ENCODE measurements around the gene AATF.

The AATF gene

GRCh38 chr17:36979565-36979941, 30.8 kb downstream of the AATF start:
- no peak for DNase-seq (ENCODE audit: low read depth)

GRCh38 chr17:36980280-36980761, 31.6 kb downstream of the AATF start:
- no peak for DNase-seq (ENCODE audit: low read depth)

GRCh38 chr17:36983618-36984017, 34.9 kb downstream of the AATF start:
- DNase-seq (ENCODE audit: low read depth), result no peak

GRCh38 chr17:36989173-36989572, 40.4 kb downstream of the AATF start:
- no peak for DNase-seq (ENCODE audit: low read depth)

- DNase-seq (ENCODE audit: low read depth), result no peak
These were observed 43.9 kb downstream of the AATF start for GRCh38 chr17:36992701-36993100.

GRCh38 chr17:36993227-36993626, 44.5 kb downstream of the AATF start:
- DNase-seq (ENCODE audit: low read depth), result no peak

- DNase-seq (ENCODE audit: low read depth), result no peak
These were observed 45.7 kb downstream of the AATF start for GRCh38 chr17:36994438-36994837.

GRCh38 chr17:36999471-36999870, 50.7 kb downstream of the AATF start:
- DNase-seq (ENCODE audit: low read depth), result no peak

GRCh38 chr17:37016780-37017179, 68.0 kb downstream of the AATF start:
- no peak for DNase-seq (ENCODE audit: low read depth)

GRCh38 chr17:37017404-37017803, 68.7 kb downstream of the AATF start:
- DNase-seq (ENCODE audit: low read depth), result no peak

GRCh38 chr17:37019117-37019740, 70.5 kb downstream of the AATF start:
- DNase-seq (ENCODE audit: low read depth), result no peak

GRCh38 chr17:37019741-37020129, 71.0 kb downstream of the AATF start:
- DNase-seq (ENCODE audit: low read depth), result no peak

- no peak for DNase-seq (ENCODE audit: low read depth)
These were observed 75.5 kb downstream of the AATF start for GRCh38 chr17:37024181-37024637.

- DNase-seq (ENCODE audit: low read depth), result no peak
These were observed 76.5 kb downstream of the AATF start for GRCh38 chr17:37025238-37025637.

GRCh38 chr17:37025847-37026530, 77.2 kb downstream of the AATF start:
- no peak for DNase-seq (ENCODE audit: low read depth)

GRCh38 chr17:37026531-37026869, 77.7 kb downstream of the AATF start:
- DNase-seq (ENCODE audit: low read depth), result no peak

- no peak for DNase-seq (ENCODE audit: low read depth)
These were observed 79.3 kb downstream of the AATF start for GRCh38 chr17:37028040-37028439.

- no peak for DNase-seq (ENCODE audit: low read depth)
These were observed 82.8 kb downstream of the AATF start for GRCh38 chr17:37031493-37032083.

- no peak for DNase-seq (ENCODE audit: low read depth)
These were observed 88.9 kb downstream of the AATF start for GRCh38 chr17:37037590-37038155.

- DNase-seq (ENCODE audit: low read depth), result no peak
These were observed 90.5 kb downstream of the AATF start for GRCh38 chr17:37039269-37039668.

GRCh38 chr17:37041932-37042331, 93.2 kb downstream of the AATF start:
- no peak for DNase-seq (ENCODE audit: low read depth)

GRCh38 chr17:37043201-37043600, 94.4 kb downstream of the AATF start:
- DNase-seq (ENCODE audit: low read depth), result no peak

GRCh38 chr17:37045351-37045922, 96.7 kb downstream of the AATF start:
- no peak for DNase-seq (ENCODE audit: low read depth)

All from activated T-cell treated with anti-CD3 and anti-CD28 coated beads for 24 hours (primary cell).